ENCODE data around the gene TCHH.

The TCHH gene

GRCh38 chr1:152130186-152130585 is 14.9 kb upstream of the TCHH start:
- TF ChIP-seq CTCF (IDR thresholded peaks at IDR 0.05) = no peak

DNA sequence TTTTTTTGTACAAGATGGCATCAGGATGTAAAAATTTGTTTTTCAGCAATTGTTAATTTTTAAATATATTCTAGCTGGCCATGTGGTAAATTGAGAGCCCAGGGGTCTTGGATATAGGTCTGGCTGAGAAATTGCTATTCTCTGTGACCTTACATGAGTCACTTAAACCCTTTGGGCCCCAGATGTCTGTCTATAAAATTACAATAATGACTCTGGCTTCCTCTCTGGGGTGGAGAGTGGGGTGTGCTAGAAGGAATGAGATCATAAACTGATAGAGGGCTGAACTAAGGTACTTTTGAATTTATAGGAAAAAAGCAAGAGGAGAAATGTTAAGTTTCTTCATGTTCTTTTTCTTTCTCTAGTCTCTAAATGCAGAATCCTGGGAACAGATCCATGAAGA is 12.4 kb upstream of the TCHH start:
- TF ChIP-seq CTCF (IDR thresholded peaks at IDR 0.05) = no peak

GRCh38 chr1:152125834-152126443 is 10.7 kb upstream of the TCHH start:
- TF ChIP-seq CTCF (IDR thresholded peaks at IDR 0.05) = no peak

DNA sequence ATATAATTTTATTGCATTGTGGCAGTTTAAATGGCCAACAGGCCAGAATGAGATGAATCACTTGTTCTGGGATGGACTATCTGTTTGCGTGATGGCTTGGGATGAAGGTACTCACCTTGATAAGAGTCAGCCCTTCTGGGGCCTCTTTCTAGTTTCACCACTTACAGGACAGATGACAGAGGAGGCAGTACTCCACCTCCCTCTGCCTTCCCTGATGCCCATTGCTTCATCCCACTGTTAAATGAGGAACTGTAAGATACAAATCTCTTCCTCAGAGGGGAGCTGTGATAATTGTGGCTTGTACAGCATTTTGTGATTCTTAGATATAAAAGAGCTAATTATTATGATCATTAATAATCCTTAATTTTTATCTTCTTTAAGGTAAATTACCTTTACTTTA is 3.7 kb upstream of the TCHH start:
- TF ChIP-seq CTCF (IDR thresholded peaks at IDR 0.05) = no peak

- no peak for TF ChIP-seq CTCF (IDR thresholded peaks at IDR 0.05)
These were observed 2.3 kb downstream of the TCHH start for GRCh38 chr1:152112885-152113432.

DNA sequence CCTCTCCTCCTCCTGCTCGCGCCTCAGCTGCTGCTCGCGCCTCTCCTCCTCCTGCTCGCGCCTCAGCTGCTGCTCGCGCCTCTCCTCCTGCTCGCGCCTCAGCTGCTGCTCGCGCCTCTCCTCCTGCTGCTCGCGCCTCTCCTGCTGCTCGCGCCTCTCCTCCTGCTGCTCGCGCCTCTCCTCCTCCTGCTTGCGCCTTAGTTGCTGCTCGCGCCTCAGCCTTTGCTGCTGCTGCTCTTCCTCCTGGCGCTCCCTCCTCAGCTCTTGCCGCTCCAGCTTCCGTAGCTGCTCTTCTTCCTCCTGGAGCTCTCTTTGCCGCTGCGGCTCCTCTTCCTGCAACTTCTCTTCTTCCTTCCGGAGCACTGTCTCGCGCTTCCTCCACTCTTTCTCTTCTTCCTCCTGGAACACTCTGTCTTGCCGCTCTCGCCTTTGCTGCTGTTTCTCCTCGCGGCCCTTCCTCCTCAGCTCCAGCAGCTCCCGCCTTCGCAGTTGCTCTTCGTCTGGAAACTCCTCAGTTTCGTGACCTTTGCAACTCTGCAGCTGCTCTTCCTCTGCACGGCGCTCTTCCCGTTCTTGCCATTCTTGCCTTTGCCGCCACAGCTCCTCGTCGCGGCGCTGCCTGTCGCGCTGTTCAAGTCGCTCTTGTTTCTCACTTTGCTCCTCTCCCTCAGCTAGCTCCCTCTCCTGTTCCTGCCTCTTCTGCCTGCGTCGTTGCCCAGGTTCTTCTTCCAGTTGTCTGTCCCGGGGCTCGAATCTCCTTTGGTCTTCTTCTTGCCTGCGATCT is 3.0 kb downstream of the TCHH start:
- TF ChIP-seq CTCF (IDR thresholded peaks at IDR 0.05) = no peak

- no peak for TF ChIP-seq CTCF (IDR thresholded peaks at IDR 0.05)
These were observed 3.7 kb downstream of the TCHH start for GRCh38 chr1:152111515-152111968.
